ENCODE data around the gene ABCD2. TPM values are rescaled to one million over a fixed set of nuclear protein-coding genes. Genes with fewer than 3 reads are reported as not detected.

ABCD2 gene
- total and polyA plus RNA-seq, 2 donors (not counting 1 experiment from before 2014, with no cell fraction given) = 0.14 to 0.33 TPM

- Histone ChIP-seq H3K4me2 (ENCODE audit: extremely low read depth, insufficient read depth, low read length) (no peak overlapping the region), H3K4me1 (ENCODE audit: control insufficient read depth, extremely low read depth, insufficient read depth, low read length) (no peaks in the 10 kb centered on the region), H3K79me2 (ENCODE audit: control insufficient read depth, insufficient read depth, low read length) (no peaks in the 10 kb centered on the region), H3K4me3 (replicated peaks in 1 of 4; ENCODE audit: control extremely low read depth in 1 of 4, insufficient read depth in 1 of 4, low read depth in 3 of 4, low read length in 4 of 4) (no peak overlapping the region), H3K9me3 (ENCODE audit: control insufficient read depth, insufficient read depth, low read depth, low read length) (no peaks in the 10 kb centered on the region), H3K27ac (ENCODE audit: insufficient read depth, low read length) (no peak overlapping the region), H3K36me3 (ENCODE audit: control insufficient read depth, insufficient read depth, low read length) (no peaks in the 10 kb centered on the region), H2AFZ (ENCODE audit: low read length) (no peak overlapping the region), H4K20me1 (ENCODE audit: control insufficient read depth, extremely low read depth, insufficient read depth, low read length) (no peaks in the 10 kb centered on the region), H3K27me3 (ENCODE audit: control insufficient read depth, insufficient read depth, low read length) (no peaks in the 10 kb centered on the region), H3K9ac (ENCODE audit: insufficient read depth, low read length) (no peak overlapping the region)
- TF ChIP-seq CTCF (conservative IDR thresholded peaks at IDR 0.05 in 1 of 2, IDR thresholded peaks at IDR 0.05 in 1 of 2; ENCODE audit: low read depth in 1 of 2, low read length in 2 of 2) (no peak), EZH2 (IDR thresholded peaks at IDR 0.05; ENCODE audit: low read length, missing control alignments) (no peak)
- no peak for DNase-seq (ENCODE audit: low read depth in 2 of 2)
Observed at GRCh38 chr12:39541471-39541870, 78.1 kb downstream of the ABCD2 start.

- Histone ChIP-seq H2AFZ (ENCODE audit: low read length) (no peak overlapping the region), H3K27ac (ENCODE audit: insufficient read depth, low read length) (no peak overlapping the region), H4K20me1 (ENCODE audit: control insufficient read depth, extremely low read depth, insufficient read depth, low read length) (no peaks in the 10 kb centered on the region), H3K79me2 (ENCODE audit: control insufficient read depth, insufficient read depth, low read length) (no peaks in the 10 kb centered on the region), H3K9me3 (ENCODE audit: control insufficient read depth, insufficient read depth, low read depth, low read length) (no peaks in the 10 kb centered on the region), H3K36me3 (ENCODE audit: control insufficient read depth, insufficient read depth, low read length) (no peaks in the 10 kb centered on the region), H3K4me3 (replicated peaks in 1 of 4; ENCODE audit: control extremely low read depth in 1 of 4, insufficient read depth in 1 of 4, low read depth in 3 of 4, low read length in 4 of 4) (no peak overlapping the region), H3K4me1 (ENCODE audit: control insufficient read depth, extremely low read depth, insufficient read depth, low read length) (no peaks in the 10 kb centered on the region), H3K27me3 (ENCODE audit: control insufficient read depth, insufficient read depth, low read length) (no peaks in the 10 kb centered on the region), H3K9ac (ENCODE audit: insufficient read depth, low read length) (no peak overlapping the region), H3K4me2 (ENCODE audit: extremely low read depth, insufficient read depth, low read length) (no peak overlapping the region)
- TF ChIP-seq EZH2 (IDR thresholded peaks at IDR 0.05; ENCODE audit: low read length, missing control alignments) = no peak
- no peak for DNase-seq (ENCODE audit: low read depth in 2 of 2)
Observed at GRCh38 chr12:39538679-39539104, 80.9 kb downstream of the ABCD2 start.

DNA sequence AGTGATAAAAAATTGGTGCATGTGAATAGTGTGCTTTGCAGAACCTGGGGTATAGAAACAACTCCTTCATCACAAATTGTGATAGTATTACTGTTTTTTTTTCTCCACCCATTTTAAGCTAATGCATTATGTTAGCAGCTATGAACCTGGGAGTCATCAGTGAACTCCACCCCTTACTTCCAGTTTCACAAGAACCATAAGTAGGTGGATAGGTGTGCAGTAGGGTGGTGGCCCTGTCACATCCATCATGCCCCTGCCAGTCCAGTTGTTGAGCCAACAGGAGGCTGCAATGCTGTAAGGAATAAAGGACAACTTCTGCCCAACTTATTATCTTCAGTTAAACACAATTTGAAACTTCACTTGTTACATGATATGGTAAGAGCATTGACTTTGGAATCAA is 85.7 kb downstream of the ABCD2 start:
- Histone ChIP-seq H3K79me2 (ENCODE audit: control insufficient read depth, insufficient read depth, low read length) (no peaks in the 10 kb centered on the region), H3K36me3 (ENCODE audit: control insufficient read depth, insufficient read depth, low read length) (no peaks in the 10 kb centered on the region), H3K4me1 (ENCODE audit: control insufficient read depth, extremely low read depth, insufficient read depth, low read length) (no peaks in the 10 kb centered on the region), H3K27ac (ENCODE audit: insufficient read depth, low read length) (no peak overlapping the region), H3K4me2 (ENCODE audit: extremely low read depth, insufficient read depth, low read length) (no peak overlapping the region), H3K27me3 (ENCODE audit: control insufficient read depth, insufficient read depth, low read length) (no peaks in the 10 kb centered on the region), H3K9ac (ENCODE audit: insufficient read depth, low read length) (no peak overlapping the region), H3K4me3 (replicated peaks in 1 of 4; ENCODE audit: control extremely low read depth in 1 of 4, insufficient read depth in 1 of 4, low read depth in 3 of 4, low read length in 4 of 4) (no peak overlapping the region), H3K9me3 (ENCODE audit: control insufficient read depth, insufficient read depth, low read depth, low read length) (no peaks in the 10 kb centered on the region), H2AFZ (ENCODE audit: low read length) (no peak overlapping the region), H4K20me1 (ENCODE audit: control insufficient read depth, extremely low read depth, insufficient read depth, low read length) (no peaks in the 10 kb centered on the region)
- no peak for TF ChIP-seq EZH2 (IDR thresholded peaks at IDR 0.05; ENCODE audit: low read length, missing control alignments)
- no peak for TF ChIP-seq CTCF (conservative IDR thresholded peaks at IDR 0.05 in 1 of 2, IDR thresholded peaks at IDR 0.05 in 1 of 2; ENCODE audit: low read depth in 1 of 2, low read length in 2 of 2)
- DNase-seq (ENCODE audit: low read depth in 2 of 2) = no peak

Measured in fibroblast of lung (primary cell).